ENCODE data around the gene ACSM6.
"Not testable (repeated sequence)": the region's sequence is repeated elsewhere in the genome, so short reads cannot be mapped to it uniquely, and the experiment has no call there.

The ACSM6 gene

DNA sequence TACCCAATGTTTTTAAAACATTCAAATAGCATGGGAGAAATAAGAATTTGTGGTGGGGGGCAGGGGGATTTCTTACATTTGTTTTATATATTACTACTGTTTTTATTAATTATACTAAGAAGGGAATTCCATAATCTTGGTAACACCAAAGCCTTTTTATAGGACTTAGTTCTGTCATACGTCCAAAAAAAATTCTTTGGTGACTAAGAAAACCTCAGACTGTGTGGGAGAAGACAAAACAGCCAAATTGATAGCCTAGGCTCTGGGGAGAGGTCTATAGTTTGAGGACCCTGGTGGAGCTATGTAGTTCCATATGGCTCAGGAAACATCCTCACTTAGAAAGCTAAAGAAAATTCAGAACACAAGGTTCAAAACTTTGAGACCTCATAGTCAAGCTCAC, 23.4 kb downstream of the ACSM6 start:
- no peak for DNase-seq

DNA sequence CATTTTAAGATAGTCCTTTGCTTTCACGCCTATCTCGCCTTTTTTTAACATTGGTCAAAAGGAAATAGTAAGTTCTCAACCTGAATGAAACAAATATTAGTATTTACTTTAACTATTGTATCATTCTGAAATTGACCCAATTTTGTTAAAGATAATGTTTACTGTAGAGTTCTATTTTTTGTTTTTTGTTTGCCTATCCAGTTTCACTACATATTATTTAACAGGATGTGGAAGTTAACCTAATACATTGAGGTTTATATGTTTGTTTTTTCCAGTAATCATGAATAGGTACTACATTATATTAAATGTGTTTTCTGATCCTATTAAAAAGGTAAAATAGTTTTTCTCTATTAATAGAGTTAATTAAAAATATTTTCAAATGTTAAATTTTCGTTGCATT, 26.5 kb downstream of the ACSM6 start:
- no peak for DNase-seq

DNA sequence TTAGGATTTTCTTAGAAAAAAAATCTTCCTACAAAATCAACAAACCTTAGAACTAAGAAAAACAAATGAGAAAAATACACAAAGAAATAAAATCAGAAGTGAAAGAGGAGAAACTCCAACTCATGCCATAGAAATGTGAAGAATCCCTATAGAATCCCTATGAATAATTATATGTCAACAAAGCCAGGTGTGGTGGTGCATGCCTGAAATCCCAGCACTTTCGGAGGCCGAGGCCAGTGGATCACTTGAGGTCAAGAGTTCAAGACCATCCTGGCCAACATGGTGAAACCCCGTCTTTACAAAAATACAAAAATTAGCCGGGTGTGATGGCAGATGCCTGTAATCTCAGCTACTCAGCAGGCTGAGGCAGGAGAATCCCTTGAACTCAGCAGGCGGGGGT, 27.1 kb downstream of the ACSM6 start:
- DNase-seq, result no peak

DNA sequence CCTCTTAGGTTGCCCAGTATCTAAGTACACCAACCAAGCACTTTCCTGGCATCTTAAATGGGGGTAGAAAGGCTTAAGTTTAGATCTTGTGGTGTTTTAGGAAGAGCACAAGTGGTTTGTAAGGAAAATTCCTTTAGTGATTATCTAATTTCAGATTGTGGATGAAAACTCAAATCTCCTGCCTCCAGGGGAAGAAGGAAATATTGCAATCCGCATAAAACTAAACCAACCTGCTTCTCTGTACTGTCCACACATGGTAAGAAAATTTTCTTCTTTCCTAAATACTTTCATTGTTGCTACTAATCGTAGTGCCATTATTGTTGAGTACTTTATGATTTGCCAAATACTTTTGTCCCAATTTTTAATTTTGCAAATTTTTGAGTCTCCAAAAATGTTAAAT, 31.1 kb downstream of the ACSM6 start:
- no peak for DNase-seq

DNA sequence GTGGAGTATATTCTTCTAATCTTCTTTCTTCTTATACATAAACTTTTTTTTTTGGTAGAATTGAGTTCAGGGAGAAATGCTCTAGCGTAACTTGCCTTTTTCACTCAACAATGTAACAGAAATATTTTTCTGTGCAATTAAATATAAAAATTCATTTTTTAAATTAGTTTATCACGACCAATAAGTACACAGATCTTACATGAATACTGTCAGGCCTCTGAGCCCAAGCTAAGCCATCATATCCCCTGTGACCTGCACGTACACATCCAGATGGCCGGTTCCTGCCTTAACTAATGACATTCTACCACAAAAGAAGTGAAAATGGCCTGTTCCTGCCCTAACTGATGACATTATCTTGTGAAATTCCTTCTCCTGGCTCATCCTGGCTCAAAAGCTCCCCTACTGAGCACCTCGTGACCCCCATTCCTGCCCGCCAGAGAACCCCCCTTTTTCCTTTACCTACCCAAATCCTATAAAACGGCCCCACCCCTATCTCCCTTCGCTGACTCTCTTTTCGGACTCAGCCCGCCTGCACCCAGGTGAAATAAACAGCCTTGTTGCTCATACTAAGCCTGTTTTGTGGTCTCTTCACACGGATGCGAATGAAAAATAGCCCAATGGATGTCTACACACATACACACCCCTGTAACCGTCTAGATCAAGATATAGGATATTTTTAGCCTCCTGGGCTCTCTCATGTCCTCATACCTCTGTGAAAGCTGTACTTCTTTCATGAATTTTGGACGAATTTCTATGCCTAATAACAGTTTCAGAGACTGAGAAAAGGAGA, 35.1 kb downstream of the ACSM6 start:
- DNase-seq, result not testable (repeated sequence)

DNA sequence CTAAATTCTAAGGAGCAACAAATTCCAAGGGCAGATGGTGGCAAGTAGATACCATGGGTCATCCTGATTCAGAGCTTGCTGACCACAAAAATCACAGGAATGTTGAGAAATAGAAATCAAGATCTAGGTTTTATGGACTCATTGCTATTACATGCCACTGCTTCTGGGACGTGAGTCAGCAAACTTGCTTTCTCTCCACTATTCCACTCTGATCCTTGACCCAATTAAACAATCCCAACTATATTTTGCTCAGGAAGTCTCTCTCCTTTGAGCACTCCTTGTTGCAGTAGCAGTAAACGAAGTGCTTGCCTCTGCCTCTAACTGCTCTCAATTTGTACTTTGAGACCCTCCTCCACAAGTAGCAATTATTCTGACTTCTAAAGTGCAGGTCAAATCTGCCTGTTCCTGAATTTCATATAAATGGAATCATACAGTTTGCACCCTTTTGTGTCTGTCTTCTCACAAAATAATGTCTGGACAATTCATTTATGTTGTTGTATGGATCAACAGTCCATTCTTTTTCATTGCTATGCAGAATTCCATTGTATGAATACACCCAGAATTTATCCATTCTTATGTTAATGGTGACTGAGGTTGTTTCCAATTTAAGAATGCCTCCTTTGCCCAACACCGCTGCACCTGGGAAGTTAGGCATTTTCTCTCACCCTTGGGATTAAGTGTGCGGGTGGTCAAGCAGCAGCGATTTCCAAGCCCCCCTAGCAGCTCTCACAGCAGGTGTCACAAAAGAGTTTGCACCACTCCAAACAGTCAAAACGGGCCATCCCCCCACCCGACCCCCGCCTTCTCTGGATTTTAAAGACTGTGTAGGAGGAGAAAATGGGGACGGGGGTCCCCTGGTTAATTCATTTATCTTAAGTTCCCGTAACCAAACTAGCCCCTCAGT, 35.9 kb downstream of the ACSM6 start:
- DNase-seq, result no peak

DNA sequence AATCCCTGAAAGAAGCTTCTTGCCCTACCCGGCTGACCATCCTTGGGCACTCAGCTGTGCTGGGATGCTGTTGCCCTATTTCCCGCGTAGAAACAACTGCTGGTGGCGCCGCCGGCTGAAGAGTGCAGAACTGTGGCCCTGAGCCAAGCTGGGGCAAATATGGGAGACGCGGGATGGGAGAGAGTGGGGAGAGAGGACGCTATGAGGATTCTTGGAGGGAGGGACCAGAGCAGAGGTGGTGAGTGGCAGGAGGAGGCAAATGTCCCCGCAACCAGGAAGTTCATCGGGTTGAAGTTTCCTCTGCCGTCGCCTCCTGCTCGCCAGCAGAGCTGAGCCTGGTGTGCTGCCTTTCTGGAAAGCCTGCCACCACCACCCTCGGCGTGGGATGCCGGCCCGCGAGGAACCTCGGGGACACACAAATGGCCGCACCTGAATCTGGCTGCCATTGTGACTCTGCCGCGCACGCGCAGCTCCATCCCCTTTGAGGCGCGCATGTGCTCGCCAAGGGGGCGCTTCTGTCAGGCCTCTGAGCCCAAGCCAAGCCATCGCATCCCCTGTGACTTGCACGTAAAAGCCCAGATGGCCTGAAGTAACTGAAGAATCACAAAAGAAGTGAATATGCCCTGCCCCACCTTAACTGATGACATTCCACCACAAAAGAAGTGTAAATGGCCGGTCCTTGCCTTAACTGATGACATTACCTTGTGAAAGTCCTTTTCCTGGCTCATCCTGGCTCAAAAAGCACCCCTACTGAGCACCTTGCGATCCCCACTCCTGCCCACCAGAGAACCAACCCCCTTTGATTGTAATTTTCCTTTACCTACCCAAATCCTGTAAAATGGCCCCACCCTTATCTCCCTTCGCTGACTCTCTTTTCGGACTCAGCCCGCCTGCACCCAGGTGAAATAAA, 36.9 kb downstream of the ACSM6 start:
- DNase-seq, result peak; percentile 64

DNA sequence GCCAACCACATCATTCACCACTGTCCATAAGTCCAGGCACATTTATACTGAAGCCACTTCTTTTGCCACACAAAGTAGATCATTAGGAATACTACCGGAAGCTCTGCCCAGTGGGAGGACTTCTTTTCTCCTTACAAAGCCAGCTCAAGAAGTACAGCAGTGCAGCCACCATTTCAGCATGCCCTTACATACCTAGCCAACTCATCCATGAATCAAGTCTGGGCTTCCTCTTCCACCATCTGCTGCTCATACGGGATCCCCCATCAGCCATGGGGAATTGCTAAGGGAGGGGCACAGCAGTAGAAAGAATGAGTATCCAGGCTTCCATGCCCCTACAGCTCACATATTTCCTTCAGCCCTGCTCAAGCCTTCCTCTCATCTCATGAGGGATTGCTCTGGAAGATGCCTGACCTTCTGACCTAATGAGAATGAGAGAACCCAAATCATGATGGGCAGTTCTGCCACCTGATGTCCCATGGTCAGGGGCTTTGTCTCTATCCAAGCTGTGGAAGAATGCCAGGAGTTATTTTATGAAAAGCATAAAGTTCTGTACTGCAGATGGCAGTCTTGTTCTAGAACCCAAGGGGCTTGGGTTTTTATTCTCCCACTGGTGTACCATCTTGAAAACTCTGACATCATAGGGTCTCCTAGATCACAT, 39.5 kb downstream of the ACSM6 start:
- DNase-seq, result no peak

DNA sequence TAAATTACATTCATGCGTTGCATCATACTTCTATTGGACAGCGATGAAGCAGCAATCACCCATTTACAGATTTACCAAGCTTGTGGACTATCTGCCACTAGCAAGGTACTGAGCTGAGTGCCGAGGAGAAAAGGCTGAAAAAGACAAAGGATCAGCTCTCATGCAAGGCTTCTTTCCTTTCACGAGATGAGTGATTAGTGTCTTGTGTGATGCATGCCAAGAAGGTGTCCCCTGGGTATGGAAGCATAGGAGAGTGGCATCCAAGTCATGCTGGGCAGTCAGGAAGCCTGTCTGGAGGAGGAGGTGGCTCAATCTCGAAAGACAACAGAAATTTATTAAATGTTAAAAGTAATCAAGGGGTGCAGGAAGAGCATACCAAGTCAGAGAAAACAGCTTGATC, 40.9 kb downstream of the ACSM6 start:
- DNase-seq, result no peak

DNA sequence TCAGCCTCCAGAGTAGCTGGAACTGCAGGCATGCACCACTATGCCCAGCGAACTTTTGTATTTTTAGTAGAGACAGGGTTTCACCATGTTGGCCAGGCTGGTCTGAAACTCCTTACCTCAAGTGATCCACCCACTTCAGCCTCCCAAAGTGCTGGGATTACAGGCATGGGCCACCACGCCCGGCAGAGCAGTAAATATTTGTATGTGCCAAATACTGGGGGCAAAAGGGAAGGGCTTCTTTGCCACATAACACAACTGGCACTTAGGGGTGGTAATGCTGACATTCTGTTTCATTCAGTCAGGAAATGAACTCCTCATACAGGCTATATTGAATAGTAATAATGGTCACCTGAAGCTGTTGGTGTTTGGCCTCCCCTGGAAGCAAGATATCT, 41.6 kb downstream of the ACSM6 start:
- no peak for DNase-seq

DNA sequence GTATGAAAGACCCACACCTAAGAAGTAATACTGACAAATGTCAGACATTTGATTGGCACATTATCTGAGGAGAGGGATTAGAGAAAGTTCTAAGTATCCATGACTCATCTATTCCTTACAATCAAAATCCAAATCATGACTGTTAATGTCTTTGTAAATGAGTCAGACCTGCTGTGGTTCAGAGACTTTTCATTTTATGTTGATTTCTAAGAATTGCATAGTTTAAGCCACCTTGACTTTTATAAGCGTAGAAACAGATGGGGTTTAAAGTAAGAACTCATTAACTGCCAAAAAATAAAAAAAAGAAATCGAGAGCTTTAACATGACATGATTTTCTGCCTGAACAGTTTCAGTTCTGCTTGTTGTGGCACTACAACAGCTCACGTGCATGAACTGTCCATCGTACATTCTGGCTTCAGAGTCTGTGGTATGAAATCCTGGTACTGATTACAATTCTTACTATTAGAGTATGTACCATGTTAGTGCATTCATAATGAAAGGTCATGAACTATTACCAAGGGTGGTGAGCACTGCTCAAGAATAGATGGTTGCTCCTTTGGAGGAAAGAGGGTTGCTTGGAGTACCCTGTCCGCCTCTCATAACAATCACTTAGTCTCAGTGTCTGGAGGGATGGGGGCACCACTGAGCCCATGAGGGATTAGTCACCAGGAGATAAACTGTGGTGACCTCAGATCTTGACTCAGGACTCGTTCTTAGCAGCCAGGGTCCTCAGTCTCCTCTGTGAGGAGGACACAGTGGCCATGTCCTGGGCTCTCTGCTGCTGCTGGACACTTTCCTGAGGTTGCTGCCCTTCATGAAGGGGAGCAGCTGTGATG, 42.2 kb downstream of the ACSM6 start:
- peak; percentile 40 for DNase-seq

DNA sequence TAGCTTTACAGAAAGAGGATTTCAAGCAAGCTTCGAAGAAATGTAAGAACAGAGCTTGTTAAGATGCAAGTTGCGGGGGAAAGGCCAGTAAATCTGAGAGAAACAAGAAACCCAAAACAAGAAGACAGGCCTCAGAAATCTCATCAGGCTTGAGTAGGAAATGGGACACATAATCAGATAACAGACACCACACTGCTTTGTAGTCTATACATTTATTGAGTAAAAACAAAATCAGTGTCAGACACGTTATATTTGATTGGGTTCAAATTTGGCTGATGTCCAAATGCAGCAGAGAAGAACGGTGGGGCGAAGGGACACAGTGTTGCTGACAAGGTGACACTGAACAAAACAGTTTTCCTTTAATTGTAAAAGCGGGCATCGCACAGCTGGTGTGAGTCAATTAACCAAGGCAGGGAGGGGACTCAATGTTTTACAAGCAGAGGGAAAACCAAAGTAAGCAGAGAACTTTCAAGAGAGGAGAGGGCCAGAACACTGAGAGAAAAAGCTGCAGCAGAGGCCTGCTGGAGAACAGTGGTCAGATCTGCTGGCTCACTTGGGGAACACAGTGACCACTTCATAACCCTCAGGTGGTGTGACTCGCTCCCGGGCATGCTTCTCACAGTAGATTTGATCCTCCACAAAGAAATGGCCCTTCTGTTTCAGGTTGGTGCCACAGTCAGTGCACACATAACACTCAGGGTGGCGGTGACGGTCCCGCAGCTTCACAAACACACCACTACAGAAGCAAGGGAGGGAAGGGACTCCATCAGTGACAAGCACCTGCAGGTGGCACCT, 43.5 kb downstream of the ACSM6 start:
- no peak for DNase-seq

DNA sequence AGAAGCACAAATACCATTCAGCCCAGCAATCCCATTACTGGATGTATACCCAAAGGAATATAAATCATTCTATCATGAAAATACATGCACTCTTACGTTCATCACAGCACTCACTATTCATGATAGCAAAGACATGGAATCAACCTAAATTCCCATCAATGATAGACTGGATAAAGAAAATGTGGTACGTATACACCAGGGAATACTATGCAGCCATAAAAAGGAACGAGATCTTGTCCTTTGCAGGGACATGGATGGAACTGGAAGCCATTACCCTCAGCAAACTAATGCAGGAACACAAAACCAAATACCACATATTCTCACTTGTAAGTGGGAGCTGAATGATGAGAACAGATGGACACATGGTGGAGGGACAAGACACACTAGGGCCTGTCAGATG, 46.1 kb downstream of the ACSM6 start:
- not testable (repeated sequence) for DNase-seq

DNA sequence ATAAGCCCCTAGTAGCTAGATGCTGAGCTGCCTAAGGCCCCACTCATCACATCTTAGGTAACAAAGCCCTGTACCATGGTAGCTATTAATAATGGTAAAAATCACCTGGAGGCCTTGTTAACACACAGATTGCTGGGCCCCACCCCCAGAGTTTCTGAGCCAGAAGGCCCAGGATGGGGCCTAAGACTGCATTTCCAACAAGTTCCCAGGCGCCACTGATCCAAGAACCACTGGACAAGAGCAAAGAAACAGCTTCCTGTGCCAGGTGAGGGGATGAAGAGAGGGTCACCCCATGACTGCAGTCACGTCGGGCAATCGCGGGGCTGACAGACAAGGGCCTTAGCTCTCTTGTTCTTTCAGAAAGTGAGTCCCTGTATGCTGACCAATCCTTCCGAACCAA, 46.8 kb downstream of the ACSM6 start:
- DNase-seq, result no peak

DNA sequence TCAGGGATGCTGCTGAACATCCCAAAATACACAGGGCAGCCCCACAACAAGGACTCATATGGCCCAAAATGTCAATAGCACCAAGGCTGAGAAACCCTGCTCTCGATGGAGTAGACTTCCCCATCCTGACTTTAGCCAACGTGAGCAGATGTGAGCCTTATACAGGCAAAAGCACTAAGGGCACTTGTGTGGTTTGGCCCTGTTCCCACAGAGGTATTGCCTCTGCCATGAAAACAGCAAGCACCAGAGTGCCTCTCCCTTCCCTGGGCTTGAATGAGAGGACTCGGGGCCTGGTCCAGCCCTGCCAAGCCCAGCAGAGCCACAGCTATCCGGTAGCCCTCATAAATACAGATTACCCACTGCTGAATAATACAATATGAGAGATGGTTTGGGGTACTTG, 47.5 kb downstream of the ACSM6 start:
- no peak for DNase-seq

DNA sequence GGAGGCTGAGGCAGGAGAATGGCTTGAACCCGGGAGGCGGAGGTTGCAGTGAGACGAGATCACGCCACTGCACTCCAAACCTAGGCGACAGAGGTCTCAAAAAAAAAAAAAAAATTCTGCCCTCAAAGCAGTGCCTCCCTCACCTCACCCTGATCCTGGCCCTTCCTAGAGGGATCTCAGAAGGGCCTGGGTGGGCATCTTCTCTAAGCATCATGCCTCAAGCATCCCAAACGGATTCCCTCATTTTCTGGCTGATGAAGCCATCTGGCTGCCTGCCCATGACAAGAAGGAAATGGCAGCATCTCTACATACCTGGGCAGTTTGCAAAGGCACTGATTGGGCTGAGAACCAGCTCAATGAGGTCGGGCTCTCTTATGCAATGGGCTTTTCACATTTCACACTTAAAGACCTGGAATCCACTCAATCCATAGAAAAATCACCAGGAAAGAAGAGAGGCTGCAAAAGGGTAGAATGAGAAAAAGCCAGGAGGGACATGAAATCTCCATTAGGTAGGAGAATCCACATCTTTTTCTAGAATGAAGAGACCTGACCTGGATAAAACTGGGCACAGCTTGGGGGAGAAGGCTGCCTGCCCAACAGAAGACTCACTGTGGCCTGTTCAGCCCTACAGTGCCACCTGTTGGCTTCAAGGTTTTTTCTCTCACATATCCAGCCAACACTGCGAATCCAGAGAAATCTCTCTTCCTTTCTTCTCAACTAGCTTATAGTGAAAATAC, 48.7 kb downstream of the ACSM6 start:
- peak; percentile 45 for DNase-seq

DNA sequence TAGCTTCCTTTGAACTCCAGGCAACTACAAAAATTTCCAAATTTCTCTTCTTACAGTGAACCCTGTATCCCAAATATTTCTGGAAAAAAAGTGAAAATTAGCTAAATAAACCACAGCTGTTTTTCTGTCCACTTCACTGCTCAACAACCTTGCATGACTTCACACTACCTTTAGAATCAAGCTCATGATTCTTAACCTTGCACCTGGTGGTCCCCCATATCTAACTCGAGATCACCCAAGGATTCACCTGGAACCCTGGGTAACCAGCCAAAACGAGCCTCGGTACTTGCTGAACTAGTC, 49.2 kb downstream of the ACSM6 start:
- no peak for DNase-seq

DNA sequence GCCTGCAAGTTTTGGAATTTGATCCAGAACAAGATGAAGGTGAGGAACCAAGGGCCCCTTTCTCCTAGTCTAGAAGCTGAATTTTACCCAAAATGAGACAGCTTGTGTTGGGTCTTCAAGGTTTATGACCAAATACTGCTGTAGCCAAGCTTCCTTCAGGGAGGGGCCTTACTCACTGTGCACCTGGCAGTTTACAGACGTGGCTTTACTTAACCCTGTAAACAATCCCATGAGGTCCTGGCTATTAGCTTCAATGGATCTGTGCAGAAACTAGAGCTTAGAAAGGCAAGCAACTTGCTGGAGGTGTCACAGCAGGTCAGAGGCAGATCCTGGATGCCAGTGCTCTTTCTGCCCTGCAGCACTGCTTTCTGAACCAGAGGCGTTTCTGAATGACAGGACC, 50.1 kb downstream of the ACSM6 start:
- no peak for DNase-seq

DNA sequence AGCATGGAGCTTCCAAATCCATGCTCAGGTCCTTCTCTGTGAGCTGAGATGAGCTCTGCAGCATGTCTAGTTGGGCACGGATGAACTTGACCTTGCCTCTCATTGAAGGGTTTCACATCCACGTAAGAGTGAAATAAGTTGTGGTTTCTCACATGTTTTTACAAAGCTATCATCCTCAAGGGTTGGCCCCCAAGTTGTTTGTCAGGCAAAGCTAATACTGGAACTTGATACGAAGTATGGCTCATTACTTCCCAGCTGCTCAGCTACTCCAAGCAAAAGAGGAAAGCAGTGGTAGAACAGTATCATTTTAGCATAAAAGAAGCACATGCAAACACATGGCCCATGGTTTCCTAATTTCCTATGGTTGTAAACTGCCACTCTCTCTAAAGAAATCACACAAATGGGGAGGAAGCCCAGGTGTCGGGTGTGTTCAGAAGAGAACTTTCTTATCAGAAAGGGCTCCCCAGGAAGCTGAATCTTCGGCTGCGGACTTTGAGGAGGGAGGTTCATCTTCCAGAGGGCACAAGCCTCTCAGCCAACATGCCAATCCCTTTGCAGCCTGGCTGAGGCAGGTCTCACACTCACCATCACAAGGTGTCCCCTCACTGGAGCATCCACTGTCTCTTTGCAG, 51.5 kb downstream of the ACSM6 start:
- no peak for DNase-seq

DNA sequence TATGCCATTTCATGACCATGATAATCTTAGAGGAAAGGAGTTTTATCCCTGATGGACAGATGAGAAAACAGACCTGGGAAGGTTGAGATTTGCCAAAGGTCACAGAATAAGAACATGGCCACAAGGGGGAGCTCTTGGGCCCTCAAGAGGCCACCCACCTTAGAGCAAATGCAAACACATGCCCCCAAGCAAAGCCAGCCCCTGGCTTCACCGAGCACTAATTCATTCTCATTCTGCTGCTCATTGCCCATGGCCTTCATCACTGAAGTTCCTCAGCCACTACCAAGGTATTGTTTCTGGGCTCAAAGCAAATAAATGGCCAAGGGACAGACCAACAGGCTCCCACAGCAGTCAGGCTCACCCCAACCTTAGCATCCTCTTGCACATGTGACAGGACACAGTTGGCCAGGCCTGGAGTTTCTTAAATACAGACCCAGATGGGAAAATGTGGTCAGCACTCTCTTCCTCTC, 52.6 kb downstream of the ACSM6 start:
- peak; percentile 79 for DNase-seq
